Stimulated activated naive CD8-positive, alpha-beta T cell treated with anti-CD3 and anti-CD28 coated beads, Interleukin-15, Interleukin-2, amounts not matched to agents 100 U/mL and 50 U/mL, for 24 hours (primary cell): ENCODE measurements around the gene CTPS2.
"Not testable (repeated sequence)": the region's sequence is repeated elsewhere in the genome, so short reads cannot be mapped to it uniquely, and the experiment has no call there.

ENCODE experiments used
- ATAC-seq: fragments of 150-1000 bp; cut with Tn5 transposase; one replicate; pipeline ENCODE4 v1.10.0; 2021
- DNase-seq: peaks from one replicate; pipeline ENCODE4 v3.0.0; 2021

Gene CTPS2

DNA sequence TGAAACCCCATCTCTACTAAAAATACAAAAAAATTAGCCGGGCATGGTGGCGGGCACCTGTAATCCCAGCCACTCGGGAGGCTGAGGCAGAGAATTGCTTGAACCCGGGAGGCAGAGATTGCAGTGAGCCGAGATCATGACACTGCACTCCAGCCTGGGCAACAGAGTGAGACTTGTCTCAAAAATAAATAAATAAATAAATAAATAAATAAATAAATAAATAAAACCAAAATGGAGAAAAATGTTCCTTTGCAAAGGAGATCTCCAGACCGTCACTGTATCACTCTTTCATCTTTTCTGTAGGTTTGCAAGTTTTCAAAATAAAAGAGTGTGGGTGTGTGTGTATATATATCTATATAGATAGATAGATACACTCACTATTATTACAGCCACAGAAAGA is 109.2 kb downstream of the CTPS2 start:
- DNase-seq, ATAC-seq: not testable (repeated sequence)

- DNase-seq (no peak), ATAC-seq (no peak)
Observed at GRCh38 chrX:16601885-16602284, 110.6 kb downstream of the CTPS2 start.

DNA sequence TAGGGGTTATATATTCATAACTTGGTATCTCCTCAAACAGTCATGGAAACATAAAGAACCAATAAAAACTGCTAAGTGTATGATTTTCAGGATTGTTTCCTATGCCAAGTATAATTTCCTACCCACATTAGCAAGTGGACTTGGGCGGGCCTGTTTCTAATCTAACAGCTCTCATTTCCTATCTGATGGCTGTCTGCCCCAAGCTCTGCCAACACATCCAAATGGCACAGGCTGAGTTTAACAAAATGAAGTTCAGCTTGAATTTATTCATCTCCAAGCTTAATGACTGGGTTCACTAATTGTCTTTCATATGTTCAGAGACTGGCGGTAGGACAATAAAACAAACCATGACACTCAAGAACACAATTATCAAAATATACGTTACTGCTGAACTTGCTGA is 118.0 kb downstream of the CTPS2 start:
- DNase-seq (no peak), ATAC-seq (no peak)

DNA sequence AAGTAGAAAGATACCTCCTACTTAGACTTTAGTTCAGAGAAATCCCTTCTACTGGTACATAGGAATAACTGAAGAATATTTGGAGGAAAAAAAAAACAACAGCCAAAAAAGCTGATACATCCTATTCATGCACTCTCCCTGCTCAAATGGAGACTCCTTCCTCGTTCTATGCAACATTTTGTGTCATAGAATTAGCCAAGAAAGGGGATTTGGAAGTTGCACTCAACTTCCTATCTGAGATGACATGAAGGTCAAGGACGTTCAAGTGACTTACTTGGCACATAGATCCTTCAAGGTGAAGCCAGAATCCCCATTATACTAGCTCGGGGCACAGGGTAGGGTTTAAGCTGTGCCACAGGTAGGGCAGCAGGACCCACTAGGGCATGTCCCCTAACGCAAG is 118.7 kb downstream of the CTPS2 start:
- no peak for DNase-seq

DNA sequence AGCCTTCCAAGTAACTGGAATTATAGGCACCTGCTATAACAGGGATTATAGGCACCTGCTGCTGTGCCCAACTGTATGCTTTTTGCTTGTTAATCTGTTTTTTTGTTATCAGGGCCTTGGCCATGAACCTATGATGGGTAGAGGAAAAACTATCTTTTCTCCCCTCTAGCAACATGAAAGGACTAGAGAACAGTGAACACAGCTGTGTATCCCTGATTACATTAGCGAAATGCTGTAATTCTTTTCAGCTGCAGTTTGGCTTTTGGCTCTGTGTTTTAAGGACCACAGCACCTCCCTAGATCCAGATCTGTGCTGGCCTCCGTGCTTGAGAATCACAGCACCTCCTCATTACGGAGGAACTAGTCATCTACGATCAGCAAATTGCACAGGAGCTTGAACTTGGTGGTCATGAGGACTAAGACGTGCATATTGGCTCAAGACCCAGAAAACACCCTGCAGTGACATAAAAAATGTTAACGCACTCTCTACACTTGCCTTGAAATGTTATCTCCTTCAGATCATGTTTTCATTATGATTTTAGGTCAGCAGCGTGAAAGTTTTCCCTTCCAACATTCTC is 120.2 kb downstream of the CTPS2 start:
- DNase-seq: no peak

More for the DNA sequence above, 118.7 kb downstream of the CTPS2 start:
- ATAC-seq: no peak

GRCh38 chrX:16589826-16590225 is 122.6 kb downstream of the CTPS2 start:
- no peak for ATAC-seq

More for the DNA sequence above, 120.2 kb downstream of the CTPS2 start:
- ATAC-seq: no peak

GRCh38 chrX:16589211-16589610 is 123.3 kb downstream of the CTPS2 start:
- DNase-seq (no peak), ATAC-seq (no peak)

More at GRCh38 chrX:16589826-16590225, 122.6 kb downstream of the CTPS2 start:
- DNase-seq: no peak

- DNase-seq: no peak
- ATAC-seq: no peak
Observed at GRCh38 chrX:16588266-16588665, 124.2 kb downstream of the CTPS2 start.

DNA sequence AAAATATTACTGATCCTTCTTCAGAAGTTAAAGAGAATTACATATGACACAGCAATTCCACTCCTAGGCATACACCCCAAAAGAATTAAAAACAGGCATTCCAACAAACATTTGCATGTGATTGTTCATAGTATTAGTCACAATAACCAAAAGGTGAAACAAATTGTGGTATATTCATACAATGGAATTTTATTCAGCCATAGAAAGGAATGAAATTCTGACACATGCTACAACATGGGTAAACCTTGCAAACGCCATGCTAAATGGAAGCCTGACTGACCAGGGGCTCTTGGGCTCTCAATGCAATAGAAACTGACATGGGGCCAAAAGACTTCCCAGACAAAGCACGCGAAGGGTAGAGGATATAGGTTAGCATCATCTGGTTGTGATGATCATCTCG is 124.6 kb downstream of the CTPS2 start:
- ATAC-seq: no peak
- no peak for DNase-seq

DNA sequence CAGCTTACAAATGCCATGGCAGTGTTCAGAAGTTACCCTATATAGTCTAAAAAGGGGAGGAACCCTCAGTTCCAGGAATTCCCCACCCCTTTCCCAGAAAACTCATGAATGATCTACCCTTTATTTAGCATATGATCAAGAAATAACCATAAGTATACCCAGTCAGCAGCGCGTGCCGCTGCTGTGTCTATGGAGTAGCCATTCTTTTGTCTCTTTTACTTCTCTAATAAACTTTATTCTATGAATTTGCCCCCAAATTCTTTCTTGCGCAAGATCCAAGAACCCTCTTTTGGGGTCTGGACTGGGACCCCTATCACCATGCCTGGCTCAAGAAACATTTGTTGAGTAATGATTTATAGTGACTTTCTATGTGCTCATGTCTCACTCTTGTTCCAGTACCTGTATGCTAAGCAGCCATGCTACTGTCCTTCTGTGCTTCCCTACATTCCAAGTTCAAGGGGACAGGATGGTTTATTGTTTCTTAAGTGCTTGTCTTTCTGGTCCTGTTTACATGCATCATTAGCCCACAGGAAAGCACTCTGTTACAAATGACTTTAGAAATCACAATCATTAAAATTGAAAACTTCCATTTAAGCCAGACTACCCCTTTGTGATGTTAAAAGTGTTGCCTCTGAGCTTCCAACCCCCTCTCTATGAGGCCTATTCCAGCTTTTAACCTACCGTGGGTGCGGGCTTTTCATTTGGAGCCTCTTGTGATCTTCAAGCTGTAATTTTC is 125.9 kb downstream of the CTPS2 start:
- ATAC-seq: no peak
- DNase-seq: no peak

DNA sequence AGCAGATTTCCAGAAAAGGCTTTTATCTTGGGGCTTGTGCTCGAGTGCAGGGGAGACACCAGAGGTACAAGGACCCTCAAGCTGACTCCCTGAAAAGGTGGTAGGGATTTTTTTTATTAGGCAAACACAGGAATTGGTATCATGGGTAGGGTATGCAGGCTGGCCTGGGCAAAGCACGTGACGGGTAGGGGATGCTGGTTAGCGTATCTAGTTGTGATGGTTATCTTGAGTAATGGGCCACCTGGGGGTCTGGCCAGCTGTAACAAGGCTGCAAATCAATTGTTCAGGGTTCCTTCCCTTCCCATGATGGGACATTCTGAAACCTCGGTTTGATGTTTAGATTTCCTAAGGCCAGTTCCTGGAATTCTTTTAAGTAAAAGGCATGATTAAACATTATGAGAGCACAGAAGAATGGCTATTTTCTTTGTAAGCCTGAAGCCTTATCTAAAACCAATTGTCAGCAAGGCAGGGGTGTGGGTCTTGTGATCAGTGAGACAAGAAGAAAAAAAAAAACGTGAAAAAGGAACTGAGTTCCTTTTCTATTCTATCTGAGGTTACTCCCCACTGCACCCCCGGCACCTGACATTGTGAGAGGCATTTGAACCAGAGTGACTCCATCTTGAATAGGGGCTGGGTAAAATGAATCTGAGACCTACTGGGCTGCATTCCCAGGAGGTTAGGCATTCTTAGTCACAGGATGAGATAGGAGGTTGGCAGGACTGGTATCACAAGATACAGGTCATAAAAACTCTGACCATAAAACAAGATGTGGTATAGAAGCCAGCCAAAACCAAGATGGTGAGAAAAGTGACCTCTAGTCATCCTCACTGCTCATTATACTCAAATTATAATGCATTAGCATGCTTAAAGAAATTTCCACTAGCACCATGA is 126.7 kb downstream of the CTPS2 start:
- ATAC-seq (no peak), DNase-seq (no peak)

DNA sequence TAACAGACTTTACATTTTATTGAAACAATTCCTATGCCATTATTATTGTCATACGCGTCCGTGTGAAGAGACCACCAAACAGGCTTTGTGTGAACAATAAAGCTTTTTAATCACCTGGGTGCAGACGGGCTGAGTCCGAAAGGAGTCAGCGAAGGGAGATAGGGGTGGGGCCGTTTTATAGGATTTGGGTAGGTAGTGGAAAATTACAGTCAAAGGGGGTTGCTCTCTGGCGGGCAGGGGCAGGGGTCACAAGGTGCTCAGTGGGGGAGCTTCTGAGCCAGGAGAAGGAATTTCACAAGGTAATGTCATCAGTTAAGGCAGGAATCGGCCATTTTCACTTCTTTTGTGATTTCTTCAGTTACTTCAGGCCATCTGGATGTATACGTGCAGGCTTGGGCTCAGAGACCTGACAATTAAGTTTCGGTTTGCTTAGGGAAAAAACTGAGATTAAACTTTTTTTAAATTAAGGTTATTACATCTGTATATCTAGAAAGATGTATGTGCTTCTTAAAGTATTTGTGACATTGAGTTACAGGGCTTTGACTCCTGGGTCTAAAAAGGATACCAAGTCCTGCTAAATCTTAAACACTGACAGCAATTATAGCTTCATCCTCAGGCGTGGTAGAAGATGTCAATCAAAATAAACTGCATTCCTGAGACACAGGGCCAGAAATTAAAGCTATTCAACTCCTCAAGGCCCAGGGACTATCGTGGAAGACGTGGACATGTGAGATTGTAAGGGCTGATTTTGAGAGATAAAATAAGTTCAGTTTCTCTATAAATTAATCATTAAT is 132.3 kb downstream of the CTPS2 start:
- not testable (repeated sequence) for ATAC-seq

DNA sequence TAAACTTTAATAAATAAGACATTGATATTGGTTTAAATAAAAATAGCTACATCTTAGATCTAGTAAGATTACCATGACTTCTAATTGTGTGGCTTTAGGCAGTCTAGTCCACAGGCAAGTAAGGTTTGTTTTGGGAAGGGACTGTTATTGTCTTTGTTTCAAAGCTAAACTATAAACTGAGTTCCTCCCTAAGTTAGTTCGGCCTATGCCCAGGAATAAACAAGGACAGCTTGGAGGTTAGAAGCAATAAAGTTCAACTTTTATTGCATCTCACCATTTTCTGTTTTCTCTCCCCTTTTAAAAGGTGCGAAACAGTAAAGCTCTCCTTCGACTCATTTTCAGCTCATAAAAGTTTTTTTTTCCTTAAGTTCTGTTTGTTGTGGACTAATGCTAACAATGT is 133.0 kb downstream of the CTPS2 start:
- DNase-seq (no peak), ATAC-seq (no peak)

More for the DNA sequence above, 132.3 kb downstream of the CTPS2 start:
- DNase-seq: not testable (repeated sequence)

- no peak for ATAC-seq
- no peak for DNase-seq
Observed at GRCh38 chrX:16578218-16578617, 134.3 kb downstream of the CTPS2 start.

DNA sequence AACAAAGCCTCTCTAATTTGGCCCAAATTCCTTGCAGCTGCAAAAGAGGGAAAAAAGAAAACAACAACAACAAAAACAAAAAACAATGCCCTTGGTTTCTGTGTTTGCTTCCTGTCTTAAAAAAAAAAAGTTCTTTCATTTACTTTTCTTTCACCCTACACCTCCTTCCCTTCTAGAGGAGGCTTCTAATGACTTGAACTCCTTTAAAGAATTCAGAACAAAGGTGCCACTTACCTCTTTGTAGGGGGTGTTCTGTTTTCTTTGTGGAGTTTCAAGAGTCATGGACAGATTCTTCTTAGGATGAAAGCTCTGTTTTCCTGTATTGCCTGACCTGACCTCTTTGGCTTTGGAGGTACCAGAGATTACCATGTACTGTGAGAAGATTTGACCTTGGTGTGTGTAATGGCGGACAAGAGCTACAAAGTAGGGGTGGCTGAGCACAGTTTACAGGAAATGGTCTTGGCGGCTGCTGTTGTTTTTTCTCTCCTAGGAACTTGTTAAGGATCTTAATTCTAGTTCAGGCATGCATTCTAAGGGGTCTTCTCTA is 134.9 kb downstream of the CTPS2 start:
- no peak for ATAC-seq
- DNase-seq: no peak

DNA sequence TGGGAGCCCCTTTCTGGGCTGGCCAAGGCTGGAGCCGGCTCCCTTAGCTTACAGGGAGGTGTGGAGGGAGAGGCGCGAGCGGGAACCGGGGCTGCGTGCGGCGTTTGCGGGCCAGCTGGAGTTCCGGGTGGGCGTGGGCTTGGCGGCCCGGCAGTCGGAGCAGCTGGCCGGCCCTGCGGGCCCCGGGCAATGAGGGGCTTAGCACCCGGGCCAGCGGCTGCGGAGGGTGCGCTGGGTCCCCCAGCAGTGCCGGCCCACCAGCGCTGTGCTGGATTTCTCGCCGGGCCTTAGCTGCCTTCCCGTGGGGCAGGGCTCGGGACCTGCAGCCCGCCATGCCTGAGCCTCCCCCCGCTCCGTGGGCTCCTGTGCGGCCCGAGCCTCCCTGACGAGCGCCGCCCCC is 137.1 kb downstream of the CTPS2 start:
- not testable (repeated sequence) for DNase-seq, ATAC-seq

DNA sequence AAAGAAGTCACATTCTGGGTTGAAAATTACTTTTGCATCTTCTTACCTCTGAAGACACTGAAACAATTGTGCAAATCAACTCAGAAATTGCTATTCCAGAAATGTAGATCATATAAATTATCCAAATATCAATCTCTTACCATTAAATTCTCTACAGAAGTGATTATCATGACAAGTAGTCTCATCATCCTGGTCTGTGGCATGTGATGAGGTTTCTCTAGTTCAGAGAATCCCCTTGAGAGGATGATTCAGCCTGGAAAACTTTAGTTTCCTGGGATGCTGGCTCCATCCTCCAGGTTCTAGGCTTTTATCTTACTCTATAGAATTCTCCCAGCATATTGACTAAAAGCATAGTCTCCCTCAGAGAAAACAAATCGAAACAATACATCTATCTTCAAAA is 138.7 kb downstream of the CTPS2 start:
- DNase-seq: no peak
- no peak for ATAC-seq

DNA sequence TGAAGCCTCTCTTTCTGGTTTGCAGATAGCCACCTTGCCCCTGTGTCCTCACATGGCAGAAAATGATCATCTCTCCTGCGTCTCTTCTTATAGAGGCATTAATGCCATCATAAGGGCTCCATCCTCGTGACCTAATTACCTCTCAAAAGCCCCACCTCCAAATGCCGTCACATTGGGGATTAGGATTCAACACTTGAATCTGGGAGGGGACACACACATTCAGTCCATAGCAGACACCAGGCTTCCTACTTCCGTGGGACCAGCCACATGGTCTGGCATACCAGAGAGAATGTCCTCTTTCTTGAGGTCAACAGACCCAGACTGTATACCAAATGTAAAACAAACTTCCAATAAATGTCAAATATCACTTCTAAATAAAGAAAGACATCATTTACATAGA is 144.8 kb downstream of the CTPS2 start:
- DNase-seq: no peak
- ATAC-seq: no peak

- no peak for ATAC-seq
- no peak for DNase-seq
Observed at GRCh38 chrX:16566571-16566970, 145.9 kb downstream of the CTPS2 start.

DNA sequence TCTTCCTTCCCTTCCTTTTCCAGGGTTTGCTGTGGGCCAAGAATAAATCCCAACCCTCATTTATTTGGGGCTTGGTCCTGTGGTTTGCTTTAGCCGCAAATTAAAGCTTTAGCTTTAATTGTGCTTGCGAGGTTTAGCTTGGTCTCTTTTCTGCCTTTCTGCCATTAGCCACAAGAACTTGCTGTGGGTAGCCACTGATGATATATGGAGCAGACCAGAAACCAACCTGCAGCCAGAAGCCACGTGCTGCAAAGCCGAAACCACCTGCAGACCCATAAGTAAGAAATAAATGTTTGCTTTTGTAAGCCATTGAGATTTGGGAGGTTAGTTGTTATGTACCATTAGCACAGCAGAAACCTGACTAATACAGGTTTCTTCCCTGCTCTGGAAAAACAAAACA is 152.3 kb downstream of the CTPS2 start:
- ATAC-seq (no peak), DNase-seq (no peak)

- no peak for ATAC-seq
- no peak for DNase-seq
Observed at GRCh38 chrX:16559206-16559619, 153.3 kb downstream of the CTPS2 start.

DNA sequence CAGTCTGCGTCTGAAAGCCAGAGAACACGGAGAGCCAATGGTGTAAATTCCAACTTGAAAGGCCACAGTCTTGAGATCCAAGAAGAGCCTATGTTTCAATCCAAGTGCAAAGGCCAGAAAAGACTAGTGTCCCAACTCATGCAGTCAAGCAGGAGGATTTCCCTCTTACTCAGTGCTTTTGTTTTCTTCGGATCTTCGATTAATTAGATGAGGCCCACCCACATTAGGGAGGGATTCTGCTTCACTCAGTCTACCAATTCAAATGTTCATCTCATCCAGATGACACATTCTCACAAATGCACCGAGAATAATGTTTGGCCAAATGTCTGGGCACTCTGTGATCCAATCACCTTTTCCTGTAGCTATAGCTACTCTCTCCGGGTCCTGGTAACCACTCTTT is 154.0 kb downstream of the CTPS2 start:
- DNase-seq: no peak
- ATAC-seq: no peak
